H1 (cell line): ENCODE measurements around the gene SMIM28. TPM values are rescaled to one million over a fixed set of nuclear protein-coding genes. Genes with fewer than 3 reads are reported as not detected.

Source experiments
- CTCF ChIA-PET: fragments of 300-600 bp; sonication (Branson Sonifier 250); formaldehyde crosslinking; loops from one replicate; lab custom pipeline; 2021; ENCODE audit not compliant: partially characterized antibody; lab: Charles Lee
- POLR2A ChIA-PET: fragments of 300-600 bp; sonication (Branson Sonifier 250); formaldehyde crosslinking; loops from one replicate; lab custom pipeline; 2021; ENCODE audit warnings: inconsistent platforms; ENCODE audit not compliant: partially characterized antibody; lab: Charles Lee
- DNase-seq, 2 experiments: peaks; one replicate each; pipeline versions ENCODE4 v3.0.0 to v3.0.0-alpha.2; 2010 to 2022; ENCODE audit warnings: low spot score in 2 of 2, low read depth in 1 of 2, mixed read lengths in 1 of 2
- FAIRE-seq: peaks from 2 replicates; lab custom pipeline; 2011; peaks lifted over from hg19 to GRCh38; lab: Jason Lieb, UNC
- H2AFZ ChIP-seq: 2 replicates; pipeline ENCODE4 v1.8.1; 2012; ENCODE audit warnings: low read length, inconsistent platforms
- H2AK5ac ChIP-seq: 2 replicates; pipeline ENCODE4 v1.6.1; 2013; ENCODE audit warnings: low read depth, low read length
- H2BK120ac ChIP-seq: replicated peaks from 2 replicates; pipeline ENCODE3; 2013; ENCODE audit warnings: low read depth, low read length, inconsistent platforms
- H2BK12ac ChIP-seq: 2 replicates; pipeline ENCODE4 v1.6.1; 2013; ENCODE audit warnings: low read depth, low read length
- H2BK15ac ChIP-seq: 2 replicates; pipeline ENCODE4 v1.6.1; 2013; ENCODE audit warnings: low read length
- H2BK20ac ChIP-seq: 2 replicates; pipeline ENCODE4 v1.6.1; 2013; ENCODE audit warnings: low read length
- H2BK5ac ChIP-seq: 2 replicates; pipeline ENCODE4 v1.6.1; 2013; ENCODE audit warnings: low read depth, low read length
- H3K14ac ChIP-seq: 2 replicates; pipeline ENCODE4 v1.6.1; 2013; ENCODE audit warnings: inconsistent platforms; ENCODE audit not compliant: insufficient read length
- H3K18ac ChIP-seq: 2 replicates; pipeline ENCODE4 v1.6.1; 2013; ENCODE audit warnings: low read length; ENCODE audit errors: extremely low read depth
- H3K23ac ChIP-seq: 2 replicates; pipeline ENCODE4 v1.6.1; 2013; ENCODE audit warnings: inconsistent platforms; ENCODE audit not compliant: insufficient read length
- H3K23me2 ChIP-seq: 2 replicates; pipeline ENCODE4 v1.6.1; 2013; ENCODE audit warnings: low read depth, low read length
- H3K27ac ChIP-seq: 2 replicates; pipeline ENCODE4 v1.6.1; 2011; ENCODE audit warnings: low read depth, low read length, inconsistent platforms
- H3K27me3 ChIP-seq, 4 experiments: replicated peaks in 1 of 4; 1 replicate in 1 of 4; 2 replicates in 3 of 4; pipeline versions ENCODE4 v1.6.1 to v1.8.1; 2011 to 2013; ENCODE audit warnings: low read length in 3 of 4, mild to moderate bottlenecking in 3 of 4, inconsistent platforms in 2 of 4, mixed read lengths in 2 of 4, moderate library complexity in 1 of 4; ENCODE audit not compliant: control insufficient read depth in 3 of 4, insufficient read depth in 3 of 4; ENCODE audit errors: extremely low read depth in 1 of 4
- H3K36me3 ChIP-seq, 4 experiments: 2 replicates each; pipeline versions ENCODE4 v1.6.1 to v1.8.1; 2011 to 2013; ENCODE audit warnings: mild to moderate bottlenecking in 4 of 4, low read length in 3 of 4, moderate library complexity in 2 of 4, control low read depth in 1 of 4, inconsistent platforms in 1 of 4; ENCODE audit not compliant: insufficient read depth in 4 of 4, control insufficient read depth in 2 of 4
- H3K4ac ChIP-seq: replicated peaks from 2 replicates; pipeline ENCODE3; 2013; ENCODE audit warnings: low read length, low read depth, mixed read lengths, inconsistent platforms; ENCODE audit not compliant: insufficient read length
- H3K4me1 ChIP-seq, 4 experiments: replicated peaks in 1 of 4; 1 replicate in 1 of 4; 2 replicates in 3 of 4; pipeline versions ENCODE4 v1.6.1 to v1.8.1; 2011 to 2013; ENCODE audit warnings: low read length in 3 of 4, inconsistent platforms in 2 of 4, mixed read lengths in 1 of 4; ENCODE audit not compliant: insufficient read depth in 4 of 4, control insufficient read depth in 3 of 4
- H3K4me2 ChIP-seq, 2 experiments: 2 replicates each; pipeline versions ENCODE4 v1.6.1 to v1.8.1; 2011 to 2013; ENCODE audit warnings: low read depth in 2 of 2, low read length in 2 of 2, control low read depth in 1 of 2, inconsistent platforms in 1 of 2, mild to moderate bottlenecking in 1 of 2; ENCODE audit not compliant: insufficient read depth in 1 of 2
- H3K4me3 ChIP-seq, 4 experiments: fragments of 200-600, 300-600 bp in 1 of 4; sonication (generic), shearing (Covaris generic), sonication (Bioruptor Twin) in 1 of 4; 2 replicates each; pipeline versions ENCODE4 v1.5.1 to v1.8.1; 2011 to 2016; ENCODE audit warnings: low read length in 4 of 4, low read depth in 3 of 4, control low read depth in 2 of 4, inconsistent platforms in 2 of 4, mild to moderate bottlenecking in 2 of 4, mixed read lengths in 1 of 4, moderate library complexity in 1 of 4; ENCODE audit not compliant: insufficient read depth in 2 of 4; ENCODE audit errors: extremely low read depth in 1 of 4
- H3K56ac ChIP-seq: replicated peaks from 2 replicates; pipeline ENCODE3; 2013; ENCODE audit warnings: low read depth, mild to moderate bottlenecking, mixed read lengths, low read length, inconsistent platforms; ENCODE audit not compliant: insufficient read length
- H3K79me1 ChIP-seq: 2 replicates; pipeline ENCODE4 v1.6.1; 2013; ENCODE audit warnings: low read depth, low read length, control low read depth
- H3K79me2 ChIP-seq, 2 experiments: 2 replicates each; pipeline versions ENCODE4 v1.6.1 to v1.8.1; 2012 to 2013; ENCODE audit warnings: low read length in 2 of 2, mild to moderate bottlenecking in 2 of 2, inconsistent platforms in 1 of 2; ENCODE audit not compliant: insufficient read depth in 2 of 2, control insufficient read depth in 1 of 2
- H3K9ac ChIP-seq, 4 experiments: replicated peaks in 1 of 4; 1 replicate in 1 of 4; 2 replicates in 3 of 4; pipeline versions ENCODE4 v1.6.1 to v1.8.1; 2011 to 2013; ENCODE audit warnings: low read depth in 3 of 4, low read length in 3 of 4, control low read depth in 2 of 4, mild to moderate bottlenecking in 2 of 4, moderate library complexity in 2 of 4, inconsistent platforms in 1 of 4; ENCODE audit errors: extremely low read depth in 1 of 4
- H3K9me3 ChIP-seq, 2 experiments: 2 replicates each; pipeline versions ENCODE4 v1.6.1 to v1.8.1; 2012 to 2013; ENCODE audit warnings: mild to moderate bottlenecking in 2 of 2, moderate library complexity in 2 of 2, control low read depth in 1 of 2, inconsistent platforms in 1 of 2, low read depth in 1 of 2, low read length in 1 of 2, mixed read lengths in 1 of 2; ENCODE audit not compliant: insufficient read depth in 2 of 2
- H4K20me1 ChIP-seq, 2 experiments: replicated peaks in 1 of 2; 2 replicates each; pipeline versions ENCODE3 to v1.8.1; 2011 to 2013; ENCODE audit warnings: inconsistent platforms in 2 of 2, low read length in 2 of 2, mild to moderate bottlenecking in 1 of 2; ENCODE audit not compliant: insufficient read depth in 2 of 2, control insufficient read depth in 1 of 2
- H4K5ac ChIP-seq: 2 replicates; pipeline ENCODE4 v1.6.1; 2013; ENCODE audit warnings: low read length, low read depth, mixed read lengths, inconsistent platforms; ENCODE audit not compliant: insufficient read length
- H4K8ac ChIP-seq: 2 replicates; pipeline ENCODE4 v1.8.0; 2013; ENCODE audit warnings: mild to moderate bottlenecking, moderate library complexity, low read length, inconsistent platforms; ENCODE audit not compliant: insufficient read depth; ENCODE audit errors: extremely low read depth
- H4K91ac ChIP-seq: replicated peaks from 2 replicates; pipeline ENCODE3; 2013; ENCODE audit warnings: low read length, mixed read lengths, inconsistent platforms; ENCODE audit not compliant: insufficient read length
- ASH2L ChIP-seq: fragments of 200-600, 300-600 bp; sonication (generic); IDR thresholded peaks from one replicate; pipeline ENCODE4 v1.7.1; 2017; ENCODE audit warnings: low read length
- BACH1 ChIP-seq: IDR thresholded peaks from 2 replicates; pipeline ENCODE4 v1.6.1; 2012; ENCODE audit warnings: low read length, improper control_type of control experiment
- BRCA1 ChIP-seq: IDR thresholded peaks from 2 replicates; pipeline ENCODE4 v1.6.1; 2012; ENCODE audit warnings: low read depth, low read length, improper control_type of control experiment
- HDAC2 ChIP-seq, 2 experiments: fragments of 300-600 bp in 1 of 2; sonication (generic) in 1 of 2; IDR thresholded peaks; 2 replicates each; pipeline ENCODE4 v1.6.1; 2011 to 2012; ENCODE audit warnings: low read depth in 2 of 2, low read length in 2 of 2, mild to moderate bottlenecking in 2 of 2, moderate library complexity in 2 of 2, borderline replicate concordance in 1 of 2, inconsistent platforms in 1 of 2
- JUND ChIP-seq: IDR thresholded peaks from 2 replicates; pipeline ENCODE4 v1.6.1; 2011; ENCODE audit warnings: mild to moderate bottlenecking, improper control_type of control experiment, low read length
- PHF8 ChIP-seq: fragments of 200-600 bp; sonication (generic); conservative IDR thresholded peaks from 2 replicates; pipeline ENCODE4 v1.7.1; 2012; ENCODE audit warnings: low read depth, mild to moderate bottlenecking, inconsistent platforms, low read length, moderate library complexity
- POLR2AphosphoS5 ChIP-seq: IDR thresholded peaks from 2 replicates; pipeline ENCODE4 v1.6.1; 2011; ENCODE audit warnings: low read depth, low read length
- RAD21 ChIP-seq, 2 experiments: IDR thresholded peaks in 1 of 2; conservative IDR thresholded peaks in 1 of 2; 2 replicates each; pipeline ENCODE4 v1.6.1; 2011; ENCODE audit warnings: low read depth in 2 of 2, low read length in 2 of 2, improper control_type of control experiment in 1 of 2, inconsistent platforms in 1 of 2, mild to moderate bottlenecking in 1 of 2, moderate library complexity in 1 of 2
- RFX5 ChIP-seq: IDR thresholded peaks from 2 replicates; pipeline ENCODE4 v1.6.1; 2011; ENCODE audit warnings: low read depth, low read length, improper control_type of control experiment, borderline replicate concordance
- SIRT6 ChIP-seq: IDR thresholded peaks from one replicate; pipeline ENCODE4 v1.7.1; 2012; ENCODE audit warnings: low read length, inconsistent platforms
- SIX5 ChIP-seq: IDR thresholded peaks from 2 replicates; pipeline ENCODE4 v1.6.1; 2011; ENCODE audit warnings: mild to moderate bottlenecking, low read depth, low read length
- SP1 ChIP-seq: IDR thresholded peaks from 2 replicates; pipeline ENCODE4 v1.6.1; 2011; ENCODE audit warnings: low read depth, low read length
- WGBS, 2 experiments: shearing (Covaris generic) in 1 of 2; methylation state at CpG; one replicate each; pipeline versions ENCODE4 v1.1.6 to v1.1.7; 2013 to 2015; ENCODE audit warnings: low lambda C conversion rate in 2 of 2, mixed read lengths in 2 of 2, inconsistent platforms in 1 of 2, low coverage in 1 of 2, missing lambda C conversion rate in 1 of 2; ENCODE audit not compliant: insufficient replicate concordance in 2 of 2, insufficient coverage in 1 of 2, insufficient read length in 1 of 2; ENCODE audit errors: extremely low coverage in 1 of 2, missing lambda C conversion rate in 1 of 2; 5-methylcytosine and 5-hydroxymethylcytosine counted together
- polyA plus RNA-seq, 7 experiments: library from polyadenylated mRNA; depleted of rRNA in 3 of 7; stranded (reverse) in 5 of 7; unstranded in 2 of 7; fragments of >200 nt in 5 of 7; fragments of 200-250 nt in 2 of 7; gene quantifications; 1 replicate in 5 of 7; 2 replicates in 1 of 7; 4 replicates in 1 of 7; pipeline versions ENCODE4 v1.2.1 to v1.2.3, GENCODE V29; 2011 to 2013; ENCODE audit warnings: missing spikeins in 2 of 7, mixed read lengths in 2 of 7
- total RNA-seq: library from RNA; stranded (reverse); fragmentation: NEBNext Ultra II Directional; extraction: Animal tissue kit (Norgen Biotek cat#: 25700); gene quantifications from 2 replicates; pipeline ENCODE4 v1.2.1, GENCODE V29; 2021

Gene SMIM28
- total and polyA plus RNA-seq, 2 of the 8 experiments (the other 6 are each of a cell fraction or from before 2014, with no cell fraction given) = not detected

DNA sequence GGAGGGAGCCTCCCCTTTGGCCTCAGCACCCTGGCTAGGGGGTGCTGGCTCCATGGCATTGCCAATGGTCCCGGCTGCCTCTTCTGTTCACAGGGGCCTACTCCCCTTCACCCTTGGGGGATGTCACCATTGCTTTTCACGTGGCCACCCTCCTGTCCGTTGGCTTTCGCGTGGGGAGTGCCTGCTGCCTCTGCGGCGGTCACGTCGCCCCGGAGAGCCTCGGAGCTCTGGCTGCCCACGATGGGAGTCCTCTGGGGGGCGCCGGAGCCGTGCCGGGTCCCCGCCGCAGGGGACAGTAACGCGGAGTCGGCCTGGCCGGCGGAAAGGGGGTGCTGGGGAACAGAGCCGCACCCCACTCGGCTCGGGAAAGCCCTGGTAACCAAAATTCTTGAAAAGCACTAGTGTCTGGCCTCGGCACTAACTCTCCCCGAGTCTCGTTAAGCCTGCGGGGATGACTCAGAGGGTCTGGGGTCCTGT lies 25.7 kb downstream of the SMIM28 start:
- Histone ChIP-seq H3K4me1 (peaks cover 0 to 3% (median 0%) of the 10 kb centered on the region in 4 experiments; a peak in 3 of 7 replicates), H3K9me3 (no peaks in the 10 kb centered on the region), H2BK12ac (peak overlapping the region; percentile 90), H3K9ac (peak overlapping the region in 2 of 4 experiments; percentile 67 to 74; a peak in 4 of 7 replicates), H4K91ac (peak overlapping the region; percentile 38), H3K36me3 (peaks cover 0 to 26% (median 10%) of the 10 kb centered on the region in 4 experiments; a peak in 6 of 8 replicates), H2BK5ac (peak overlapping the region; percentile 46), H2AFZ (peak overlapping the region; percentile 34), H4K8ac (peak overlapping the region; percentile 82; the same call in 1 of the 2 replicates), H3K4me3 (peak overlapping the region; percentile 50 to 86 (median 82)), H3K23ac (no peak overlapping the region), H2BK120ac (no peak overlapping the region), H2BK20ac (no peak overlapping the region), H3K27ac (peak overlapping the region; percentile 77), H4K5ac (peak overlapping the region; percentile 92), H3K79me1 (no peaks in the 10 kb centered on the region; the same call in 1 of the 2 replicates), H3K79me2 (no peaks in the 10 kb centered on the region), H4K20me1 (no peaks in the 10 kb centered on the region), H3K27me3 (no peaks in the 10 kb centered on the region; a peak in 1 of 7 replicates), H2BK15ac (no peak overlapping the region; the same call in 1 of the 2 replicates), H3K14ac (no peak overlapping the region), H3K18ac (peak overlapping the region; percentile 98), H3K4me2 (peak overlapping the region; percentile 72 to 86), H3K56ac (peak overlapping the region; percentile 62), H3K4ac (peak overlapping the region; percentile 44), H3K23me2 (peaks cover 6% of the 10 kb centered on the region; the same call in 1 of the 2 replicates), H2AK5ac (no peak overlapping the region)
- CTCF ChIA-PET = interaction anchor here (0.7 to 4.2 kb wide), 20 partner anchors 9 to 286 kb away, joined by 3 to 35 read pairs (median 4); no protein-coding TSS in a partner anchor
- POLR2A ChIA-PET = interaction anchor here (1.0 to 1.7 kb wide), 5 partner anchors 20 to 97 kb away, joined by 3 to 4 read pairs (median 4); no protein-coding TSS in a partner anchor
- DNase-seq = peak in 1 of 2 experiments; percentile 67
- FAIRE-seq = no peak
- 12% methylated on average over 14 of the region's 30 CpGs; no CpG with 5 or more reads in 1 of the 2 experiments for WGBS, 2 experiments
- TF ChIP-seq RFX5 (no peak), SP1 (no peak), BRCA1 (no peak), RAD21 (IDR thresholded peaks at IDR 0.05 in 1 of 2, conservative IDR thresholded peaks at IDR 0.05 in 1 of 2; ENCODE audit: low read depth in 2 of 2, low read length in 2 of 2) (no peak; a peak in 1 of 4 replicates), POLR2AphosphoS5 (no peak), SIX5 (no peak), BACH1 (no peak), HDAC2 (IDR thresholded peaks at IDR 0.05; ENCODE audit: borderline replicate concordance in 1 of 2, low read depth in 2 of 2, low read length in 2 of 2) (peak in 1 of 2 experiments; percentile 81; a peak in 2 of 4 replicates), SIRT6 (no peak), JUND (peak; percentile 33; the same call in 1 of the 2 replicates), PHF8 (no peak), ASH2L (no peak)
